Anterior cingulate cortex (tissue), 58 donors: ENCODE measurements around the gene GALNT17.
"Not testable (repeated sequence)": the region's sequence is repeated elsewhere in the genome, so short reads cannot be mapped to it uniquely, and the experiment has no call there.

Experiments used
- DNase-seq, 58 donors: peaks; one replicate each; lab custom pipeline; 2025; lab: John Stamatoyannopoulos, UW

Gene GALNT17

GRCh38 chr7:71157757-71158156, 25.8 kb downstream of the GALNT17 start:
- no peak for DNase-seq

- no peak for DNase-seq
Measured at GRCh38 chr7:71165708-71166107, 33.8 kb downstream of the GALNT17 start.

GRCh38 chr7:71171476-71171875, 39.5 kb downstream of the GALNT17 start:
- DNase-seq = no peak

- DNase-seq = peak in 1 of 58 donors; percentile 2
Measured at GRCh38 chr7:71173955-71174354, 42.0 kb downstream of the GALNT17 start.

- no peak for DNase-seq
Measured at GRCh38 chr7:71182438-71182935, 50.5 kb downstream of the GALNT17 start.

- DNase-seq = no peak
Measured at GRCh38 chr7:71184136-71184535, 52.2 kb downstream of the GALNT17 start.

GRCh38 chr7:71184609-71185008, 52.7 kb downstream of the GALNT17 start:
- DNase-seq = no peak

GRCh38 chr7:71186535-71187057, 54.7 kb downstream of the GALNT17 start:
- DNase-seq = no peak

- DNase-seq = no peak
Measured at GRCh38 chr7:71191771-71192170, 59.8 kb downstream of the GALNT17 start.

- peak in 17 of 58 donors; percentile 1 to 59 (median 10) for DNase-seq
Measured at GRCh38 chr7:71193099-71193810, 61.3 kb downstream of the GALNT17 start.

- no peak for DNase-seq
Measured at GRCh38 chr7:71198391-71198790, 66.4 kb downstream of the GALNT17 start.

- DNase-seq = no peak
Measured at GRCh38 chr7:71198887-71199286, 66.9 kb downstream of the GALNT17 start.

- DNase-seq = no peak
Measured at GRCh38 chr7:71206184-71206583, 74.2 kb downstream of the GALNT17 start.

GRCh38 chr7:71208881-71209280, 76.9 kb downstream of the GALNT17 start:
- DNase-seq = peak in 15 of 58 donors; percentile 0 to 50 (median 12)

GRCh38 chr7:71209484-71209883, 77.5 kb downstream of the GALNT17 start:
- DNase-seq = not testable (repeated sequence)

GRCh38 chr7:71210220-71210619, 78.3 kb downstream of the GALNT17 start:
- no peak for DNase-seq

GRCh38 chr7:71212433-71212832, 80.5 kb downstream of the GALNT17 start:
- DNase-seq = not testable (repeated sequence)

GRCh38 chr7:71216211-71216610, 84.3 kb downstream of the GALNT17 start:
- no peak for DNase-seq

GRCh38 chr7:71220210-71220695, 88.3 kb downstream of the GALNT17 start:
- no peak for DNase-seq

- DNase-seq = no peak
Measured at GRCh38 chr7:71221049-71221448, 89.1 kb downstream of the GALNT17 start.

GRCh38 chr7:71221549-71221948, 89.6 kb downstream of the GALNT17 start:
- DNase-seq = no peak

GRCh38 chr7:71227126-71227525, 95.2 kb downstream of the GALNT17 start:
- DNase-seq = no peak
